TTC549 (cell line): ENCODE measurements around the gene ULK4.
"Not testable (repeated sequence)": the region's sequence is repeated elsewhere in the genome, so short reads cannot be mapped to it uniquely, and the experiment has no call there.

ENCODE experiments used
- FAIRE-seq: peaks from 2 replicates; lab custom pipeline; 2012; peaks lifted over from hg19 to GRCh38; lab: Jason Lieb, UNC

ULK4 gene

GRCh38 chr3:41749988-41750387 is 211.9 kb downstream of the ULK4 start:
- no peak for FAIRE-seq

- no peak for FAIRE-seq
These were observed 215.7 kb downstream of the ULK4 start for GRCh38 chr3:41746215-41746614.

GRCh38 chr3:41742121-41742520 is 219.8 kb downstream of the ULK4 start:
- no peak for FAIRE-seq

GRCh38 chr3:41740374-41740886 is 221.5 kb downstream of the ULK4 start:
- FAIRE-seq = no peak

- FAIRE-seq = no peak
These were observed 235.0 kb downstream of the ULK4 start for GRCh38 chr3:41726891-41727290.

- FAIRE-seq = no peak
These were observed 244.3 kb downstream of the ULK4 start for GRCh38 chr3:41717641-41718040.

- FAIRE-seq = no peak
These were observed 245.4 kb downstream of the ULK4 start for GRCh38 chr3:41716471-41716870.

GRCh38 chr3:41715376-41715775 is 246.5 kb downstream of the ULK4 start:
- no peak for FAIRE-seq

- no peak for FAIRE-seq
These were observed 250.3 kb downstream of the ULK4 start for GRCh38 chr3:41711651-41712050.

GRCh38 chr3:41710646-41711388 is 251.1 kb downstream of the ULK4 start:
- no peak for FAIRE-seq

- FAIRE-seq = not testable (repeated sequence)
These were observed 252.7 kb downstream of the ULK4 start for GRCh38 chr3:41709213-41709612.

GRCh38 chr3:41708176-41708575 is 253.7 kb downstream of the ULK4 start:
- FAIRE-seq = no peak

GRCh38 chr3:41705893-41706292 is 256.0 kb downstream of the ULK4 start:
- FAIRE-seq = no peak

- FAIRE-seq = no peak
These were observed 260.7 kb downstream of the ULK4 start for GRCh38 chr3:41701191-41701698.

- FAIRE-seq = no peak
These were observed 261.7 kb downstream of the ULK4 start for GRCh38 chr3:41700155-41700554.

GRCh38 chr3:41698898-41699297 is 263.0 kb downstream of the ULK4 start:
- FAIRE-seq = no peak

- FAIRE-seq = no peak
These were observed 264.2 kb downstream of the ULK4 start for GRCh38 chr3:41697702-41698101.

GRCh38 chr3:41695806-41696205 is 266.1 kb downstream of the ULK4 start:
- FAIRE-seq = not testable (repeated sequence)

GRCh38 chr3:41693799-41694198 is 268.1 kb downstream of the ULK4 start:
- FAIRE-seq = no peak

- no peak for FAIRE-seq
These were observed 270.9 kb downstream of the ULK4 start for GRCh38 chr3:41690766-41691563.

GRCh38 chr3:41688595-41689380 is 273.1 kb downstream of the ULK4 start:
- no peak for FAIRE-seq
